Measurements from ENCODE around the gene BUD31.
A peak's percentile ranks its signal among the peaks of the same experiment; 100 is the strongest.

BUD31 gene

GRCh38 chr7:99437946-99438572 is 29.3 kb downstream of the BUD31 start:
- no peak for DNase-seq

DNA sequence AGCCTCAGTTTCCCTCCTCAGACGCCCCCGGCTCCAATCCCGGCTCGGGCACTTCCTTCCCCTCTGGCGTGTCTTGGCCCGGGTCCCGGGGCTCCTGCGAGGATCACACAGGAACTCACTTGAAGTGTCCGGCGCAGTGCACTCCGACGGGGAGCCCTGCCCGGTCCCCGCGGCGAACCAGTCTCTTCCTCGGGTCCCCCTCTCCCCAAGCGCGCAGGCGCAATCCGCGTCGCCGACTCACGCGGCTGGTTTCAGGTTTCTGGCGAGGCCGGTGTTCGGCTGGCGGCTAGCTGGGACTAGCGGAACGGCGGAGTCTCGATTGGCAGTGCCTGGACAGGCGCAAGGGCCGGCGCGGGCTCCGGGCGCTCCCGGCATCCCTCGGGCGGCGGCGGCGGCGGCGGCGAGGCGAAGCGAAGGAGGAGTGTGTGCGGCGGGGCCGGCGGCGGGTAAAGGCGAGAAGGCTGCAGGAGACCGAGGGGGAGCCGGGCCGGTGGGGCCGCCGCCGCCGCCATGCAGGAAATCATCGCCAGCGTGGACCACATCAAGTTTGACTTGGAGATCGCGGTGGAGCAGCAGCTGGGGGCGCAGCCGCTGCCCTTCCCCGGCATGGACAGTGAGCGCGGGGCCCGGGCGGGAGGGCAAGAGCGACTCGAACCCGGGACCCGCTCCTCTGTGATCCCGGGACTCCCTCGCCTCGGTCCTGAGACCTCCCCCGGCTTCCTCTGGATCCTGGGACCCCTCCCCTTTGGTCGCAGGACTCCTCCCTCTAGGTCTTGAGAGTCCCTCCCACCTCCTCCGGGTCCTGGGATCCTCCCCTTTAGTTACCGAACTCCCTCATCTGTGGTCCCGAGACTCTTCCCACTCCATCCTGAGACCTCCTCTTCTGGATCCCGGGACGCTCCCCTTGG is 30.1 kb downstream of the BUD31 start, which contains the start of the genes CPSF4 and PTCD1:
Gene CPSF4, plus strand, starts transcription at position 371 of the 908 bp plus-strand sequence. Its CDS starts 140 bp downstream, at position 511.
Gene PTCD1, minus strand, starts transcription at position 226 of the 908 bp plus-strand sequence. CDS start 3,556 bp downstream, outside the sequence.
- peak; percentile 86 for DNase-seq

GRCh38 chr7:99440195-99440594 is 31.4 kb downstream of the BUD31 start:
- no peak for DNase-seq

DNA sequence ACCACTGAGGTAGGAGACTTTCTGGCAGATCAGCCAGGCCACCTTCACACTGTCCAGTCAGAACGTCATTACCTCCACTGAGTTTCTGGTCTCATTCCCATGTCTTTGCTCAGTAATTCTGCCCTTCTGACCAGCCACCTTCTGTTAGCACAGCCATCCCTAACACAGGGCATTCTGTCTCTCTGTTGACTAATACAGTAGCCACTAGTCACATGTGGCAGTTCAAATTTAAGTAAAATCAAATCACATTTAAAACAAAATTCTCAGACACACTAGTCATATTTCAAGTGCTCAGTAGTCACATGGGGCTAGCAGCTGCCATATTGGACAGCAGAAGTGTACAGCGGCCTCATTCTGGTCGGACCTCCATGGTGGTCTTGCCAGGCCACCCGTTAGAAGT is 37.3 kb downstream of the BUD31 start:
- no peak for DNase-seq

DNA sequence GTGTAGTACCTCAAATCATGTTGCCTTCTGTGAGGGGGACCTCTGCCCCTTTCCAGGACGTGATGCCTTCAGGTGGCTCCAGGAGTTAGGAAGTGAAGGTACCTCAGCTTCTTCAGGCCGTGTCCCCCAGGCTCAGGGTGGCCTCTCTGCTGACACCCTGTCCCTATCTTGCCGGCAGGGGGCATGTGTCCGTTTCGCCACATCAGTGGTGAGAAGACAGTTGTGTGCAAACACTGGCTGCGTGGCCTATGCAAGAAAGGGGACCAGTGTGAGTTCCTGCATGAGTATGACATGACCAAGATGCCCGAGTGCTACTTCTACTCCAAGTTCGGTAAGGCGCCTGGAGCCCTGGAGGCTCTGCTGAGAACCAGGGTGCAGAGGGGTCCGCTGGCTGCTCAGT is 39.2 kb downstream of the BUD31 start:
- DNase-seq, result no peak

DNA sequence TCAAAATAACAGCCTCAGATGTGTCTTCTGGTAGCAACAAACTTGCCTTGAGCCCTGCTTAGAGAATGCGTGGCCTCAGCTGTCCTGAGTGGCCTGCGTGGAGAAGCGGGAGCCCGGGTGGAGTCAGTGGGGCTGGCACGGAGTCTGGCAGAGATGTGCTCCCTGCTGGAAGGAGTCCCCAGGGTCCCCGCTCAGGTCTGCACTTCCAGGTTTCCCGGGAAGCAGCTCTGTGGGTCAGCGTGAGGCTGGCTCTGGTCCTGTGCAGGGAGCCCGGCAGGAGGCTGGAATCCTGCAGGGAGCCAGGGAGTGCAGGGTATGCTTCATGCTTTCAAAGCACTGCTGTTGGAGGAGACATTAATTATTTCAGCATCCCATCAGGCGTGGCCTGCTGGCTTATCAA is 40.1 kb downstream of the BUD31 start:
- DNase-seq, result no peak

DNA sequence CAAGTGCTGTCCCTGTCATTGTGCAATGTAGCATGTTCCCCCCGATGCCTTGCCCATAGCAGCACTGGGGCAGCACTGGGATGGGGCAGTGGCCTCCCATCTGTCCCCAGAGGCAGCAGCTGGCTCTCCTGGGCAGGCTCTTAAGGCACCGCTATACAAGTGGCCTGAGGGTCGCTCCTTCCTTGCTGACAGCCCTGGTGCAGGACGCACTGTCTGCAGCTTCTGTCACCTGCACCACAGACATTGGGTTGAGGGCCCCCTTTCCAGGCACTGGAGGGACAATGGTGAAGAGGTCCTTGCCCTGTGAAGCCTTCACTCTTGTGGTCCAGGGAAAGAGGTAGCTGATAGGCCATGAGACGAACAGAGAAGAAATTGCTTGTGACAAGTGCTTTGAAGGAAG is 40.6 kb downstream of the BUD31 start:
- no peak for DNase-seq

GRCh38 chr7:99451936-99452335 is 43.2 kb downstream of the BUD31 start:
- no peak for DNase-seq

DNA sequence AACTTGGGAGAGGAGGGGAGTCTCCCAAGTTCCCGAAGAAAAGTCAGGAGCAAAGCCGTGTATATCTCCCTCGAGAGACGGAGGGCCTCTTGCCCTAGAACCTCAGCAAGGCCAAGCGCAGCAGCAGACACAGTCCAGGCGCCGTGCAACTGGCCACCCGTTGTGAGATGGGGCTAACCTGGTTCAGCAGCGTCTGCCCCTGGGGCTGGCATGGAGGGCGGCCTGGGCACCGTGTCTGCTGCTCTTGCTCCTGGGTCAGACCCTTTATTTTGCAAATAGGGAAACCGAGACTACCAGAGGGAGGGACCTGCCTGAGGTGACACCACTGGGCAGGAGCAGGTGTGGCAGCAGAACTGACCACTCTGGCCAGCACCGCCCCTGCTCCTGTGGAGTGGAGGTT is 43.8 kb downstream of the BUD31 start:
- DNase-seq, result no peak

- DNase-seq, result no peak
These were observed 44.3 kb downstream of the BUD31 start for GRCh38 chr7:99453105-99453504.

DNA sequence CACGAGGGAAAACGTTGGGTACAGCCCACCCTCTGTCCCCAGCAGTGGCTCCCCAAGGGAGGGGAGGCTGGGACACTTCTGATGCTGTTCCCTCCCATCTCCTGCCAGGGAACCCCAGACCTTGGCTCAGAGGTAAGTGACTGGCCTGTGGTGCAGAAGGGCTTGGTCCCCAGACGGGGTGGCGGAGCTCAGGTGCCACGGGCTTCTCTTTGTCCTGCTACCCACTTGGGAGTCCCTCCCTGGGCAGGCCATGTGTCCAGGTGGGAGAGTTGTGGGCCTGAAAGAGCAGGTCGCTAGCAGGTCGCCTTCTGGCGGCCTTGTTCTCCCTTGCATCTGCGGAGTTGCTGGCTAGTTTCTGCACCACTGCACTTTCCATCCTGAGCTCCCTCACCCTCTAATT is 47.1 kb downstream of the BUD31 start:
- DNase-seq, result no peak

DNA sequence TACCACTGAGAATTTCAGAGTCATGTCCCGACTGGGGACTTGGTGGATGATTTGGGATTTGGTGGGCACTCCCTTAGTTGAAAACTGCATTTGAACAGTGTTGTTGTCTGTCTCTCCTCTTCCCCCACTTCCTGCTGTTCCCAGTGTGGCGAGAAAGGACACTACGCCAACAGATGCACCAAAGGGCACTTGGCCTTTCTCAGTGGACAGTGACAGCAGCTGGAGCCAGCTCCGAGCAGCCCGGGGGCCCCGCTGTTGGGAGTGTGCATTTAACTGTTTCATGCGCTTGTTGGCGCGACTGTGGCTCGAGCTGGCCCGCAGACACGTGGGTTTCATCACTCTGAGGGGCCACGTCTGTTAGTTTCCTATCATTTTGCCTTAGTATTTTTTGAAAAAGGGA is 47.5 kb downstream of the BUD31 start:
- DNase-seq, result no peak

DNA sequence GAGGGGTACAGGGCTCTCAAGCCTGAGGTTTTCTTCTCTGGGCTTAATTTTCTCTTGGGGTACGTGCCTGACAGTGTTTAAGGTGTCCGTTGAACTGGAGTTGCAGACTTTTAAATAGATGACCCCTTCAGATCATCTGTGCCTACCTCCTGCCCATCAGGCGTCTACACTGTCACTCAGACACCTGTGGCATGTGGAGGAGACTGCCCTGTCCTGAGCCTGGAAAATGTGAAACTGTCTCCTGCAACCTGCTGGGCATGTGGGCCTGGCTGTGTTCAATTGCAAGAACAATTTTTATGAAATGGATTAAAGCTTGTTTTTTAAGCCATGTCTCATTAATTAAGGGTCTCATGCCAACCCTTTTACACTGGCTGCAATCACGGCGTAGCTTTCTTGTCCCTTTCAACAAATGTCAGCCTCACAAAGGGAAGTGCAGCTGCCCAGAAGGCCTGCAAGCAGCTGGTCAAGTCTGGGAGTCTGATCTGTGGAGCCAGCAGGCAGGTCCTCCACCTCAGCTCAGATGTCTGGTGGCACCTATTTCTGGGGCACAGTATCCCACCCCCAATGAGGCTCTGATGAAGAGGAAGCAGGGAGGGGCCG is 48.4 kb downstream of the BUD31 start:
- DNase-seq, result no peak

DNA sequence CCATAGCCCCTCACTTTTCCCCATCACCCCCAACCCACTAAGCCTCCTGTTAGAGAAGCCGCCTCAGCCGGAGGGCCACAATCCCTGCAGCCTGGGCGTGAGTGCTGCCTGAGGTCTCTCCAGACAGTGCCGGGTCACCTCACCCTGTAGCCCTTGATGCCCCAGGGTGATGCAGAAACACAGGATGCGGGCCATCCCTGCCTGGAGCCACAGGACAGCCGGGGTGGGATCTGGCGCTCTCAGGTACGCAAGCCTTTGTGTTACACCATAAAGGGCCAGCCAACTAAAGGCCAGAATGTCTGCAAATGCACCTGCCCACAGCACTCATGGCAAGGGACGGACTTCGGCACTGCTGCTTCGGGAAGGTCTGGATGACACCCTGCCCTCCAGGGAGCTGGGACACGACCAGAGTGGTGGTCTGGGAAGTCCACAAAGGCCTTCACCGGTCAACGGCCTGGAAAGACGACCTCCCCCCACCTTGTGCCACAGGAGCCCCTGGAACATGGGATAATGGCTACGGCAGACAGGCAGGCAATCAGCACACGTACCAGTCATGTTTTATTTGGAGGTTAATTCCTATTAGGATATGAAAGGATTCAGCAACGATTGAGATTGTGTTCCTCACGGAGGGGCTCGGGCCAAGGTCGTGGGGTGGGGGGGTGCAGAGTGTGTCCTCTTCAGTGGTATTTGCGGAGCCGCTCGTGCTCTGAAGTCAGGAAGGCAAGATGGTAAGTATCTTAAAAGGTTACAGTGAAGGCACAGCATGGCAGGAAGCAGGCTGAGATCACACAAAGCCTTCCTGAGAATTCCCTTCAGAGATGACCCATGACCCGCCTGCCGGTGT is 49.1 kb downstream of the BUD31 start:
- no peak for DNase-seq

- DNase-seq, result no peak
These were observed 50.3 kb downstream of the BUD31 start for GRCh38 chr7:99459087-99459486.

DNA sequence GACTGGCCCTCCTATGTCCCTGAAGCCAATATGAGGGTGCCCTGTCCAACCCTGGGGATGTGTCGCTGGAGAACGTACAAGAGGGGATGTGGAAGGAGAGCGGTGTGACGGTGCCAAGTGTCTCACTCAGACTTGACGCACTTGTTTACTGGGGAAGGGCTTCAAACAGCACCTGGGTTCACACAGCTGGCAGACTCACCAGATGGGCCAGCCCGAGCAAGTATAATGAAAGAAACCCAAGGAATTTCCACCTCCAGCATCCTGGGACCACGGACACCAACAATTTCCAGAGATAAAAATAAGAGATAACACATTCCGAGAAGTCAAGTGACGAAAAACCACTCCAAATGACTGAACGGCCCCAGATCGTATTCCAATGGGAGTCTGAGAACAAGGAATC is 51.9 kb downstream of the BUD31 start:
- no peak for DNase-seq

GRCh38 chr7:99461221-99461620 is 52.5 kb downstream of the BUD31 start:
- no peak for DNase-seq

- DNase-seq, result no peak
These were observed 56.6 kb downstream of the BUD31 start for GRCh38 chr7:99465421-99465768.

DNA sequence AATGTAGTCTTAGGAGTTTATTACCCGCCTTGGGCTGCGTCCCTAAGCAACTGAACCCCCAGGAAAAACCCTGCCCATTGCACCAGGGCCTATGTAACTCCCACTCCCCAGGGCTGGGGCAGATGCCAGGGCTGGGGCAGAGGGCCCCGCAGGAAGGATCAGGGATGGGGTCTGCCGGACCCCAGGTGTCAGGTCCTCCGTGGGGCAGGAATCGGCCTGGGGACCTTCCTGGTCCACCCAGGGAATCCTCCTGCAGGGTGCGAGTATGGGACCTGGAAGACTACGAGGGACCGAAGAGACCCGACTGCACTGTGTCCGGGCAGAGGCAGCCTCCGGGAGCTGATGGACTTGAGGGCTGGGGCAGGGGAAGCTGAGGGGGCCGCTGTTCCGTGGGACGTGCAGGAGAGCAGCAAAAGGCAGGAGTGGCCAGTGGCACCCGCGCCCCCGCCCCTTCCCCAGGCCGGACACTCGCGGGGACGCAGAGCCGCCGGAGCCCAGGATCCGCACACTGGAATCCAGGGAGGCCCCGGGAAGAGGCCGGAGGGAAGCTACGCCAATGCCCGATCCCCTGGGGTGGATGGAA is 59.7 kb downstream of the BUD31 start:
- DNase-seq, result no peak

All from activated gamma-delta T cell treated with Interleukin-2 at 50 U/mL for 16 hours (primary cell).